DMS153 (cell line): Measurements from ENCODE around the gene TSHZ1.

Experiments used
- DNase-seq: peaks from one replicate; lab custom pipeline; 2025; lab: John Stamatoyannopoulos, UW

The TSHZ1 gene

GRCh38 chr18:75210274-75211001 lies at the start of gene TSHZ1:
TSHZ1 (plus strand) TSS chr18:75210797; CDS start chr18:75211877, 1,080 bp downstream.
- DNase-seq, result peak; percentile 91

GRCh38 chr18:75161256-75162028 lies 49.2 kb upstream of the TSHZ1 start:
- peak; percentile 61 for DNase-seq

GRCh38 chr18:75162467-75162866 lies 48.1 kb upstream of the TSHZ1 start:
- DNase-seq, result no peak

GRCh38 chr18:75162978-75163377 lies 47.6 kb upstream of the TSHZ1 start:
- no peak for DNase-seq

GRCh38 chr18:75163736-75164135 lies 46.9 kb upstream of the TSHZ1 start:
- no peak for DNase-seq

- DNase-seq, result no peak
These were observed 46.1 kb upstream of the TSHZ1 start for GRCh38 chr18:75164479-75164878.

- no peak for DNase-seq
These were observed 44.7 kb upstream of the TSHZ1 start for GRCh38 chr18:75165926-75166325.

- DNase-seq, result no peak
These were observed 43.5 kb upstream of the TSHZ1 start for GRCh38 chr18:75167137-75167536.

- DNase-seq, result no peak
These were observed 42.6 kb upstream of the TSHZ1 start for GRCh38 chr18:75167759-75168618.

- no peak for DNase-seq
These were observed 42.0 kb upstream of the TSHZ1 start for GRCh38 chr18:75168619-75169018.

GRCh38 chr18:75169411-75169810 lies 41.2 kb upstream of the TSHZ1 start:
- no peak for DNase-seq

- DNase-seq, result no peak
These were observed 40.4 kb upstream of the TSHZ1 start for GRCh38 chr18:75170022-75170789.

GRCh38 chr18:75170916-75171315 lies 39.7 kb upstream of the TSHZ1 start:
- no peak for DNase-seq

GRCh38 chr18:75172299-75173124 lies 38.1 kb upstream of the TSHZ1 start:
- no peak for DNase-seq

GRCh38 chr18:75173125-75173432 lies 37.5 kb upstream of the TSHZ1 start:
- no peak for DNase-seq

GRCh38 chr18:75173738-75174137 lies 36.9 kb upstream of the TSHZ1 start:
- DNase-seq, result no peak

- no peak for DNase-seq
These were observed 33.7 kb upstream of the TSHZ1 start for GRCh38 chr18:75176849-75177248.

- DNase-seq, result no peak
These were observed 32.2 kb upstream of the TSHZ1 start for GRCh38 chr18:75178376-75178775.

GRCh38 chr18:75179819-75180600 lies 30.6 kb upstream of the TSHZ1 start:
- DNase-seq, result no peak

- no peak for DNase-seq
These were observed 27.1 kb upstream of the TSHZ1 start for GRCh38 chr18:75183524-75183923.
